ENCODE results near the gene SAA2. TPM values are rescaled to one million over a fixed set of nuclear protein-coding genes. Genes with fewer than 3 reads are reported as not detected.
A peak's percentile ranks its signal among the peaks of the same experiment; 100 is the strongest.

The SAA2 gene
- total and polyA plus RNA-seq, 10 of the 15 experiments (the other 5 are each of a cell fraction or from before 2014, with no cell fraction given) = 0.18 to 4.1 (median 0.28) TPM; not detected in 2

DNA sequence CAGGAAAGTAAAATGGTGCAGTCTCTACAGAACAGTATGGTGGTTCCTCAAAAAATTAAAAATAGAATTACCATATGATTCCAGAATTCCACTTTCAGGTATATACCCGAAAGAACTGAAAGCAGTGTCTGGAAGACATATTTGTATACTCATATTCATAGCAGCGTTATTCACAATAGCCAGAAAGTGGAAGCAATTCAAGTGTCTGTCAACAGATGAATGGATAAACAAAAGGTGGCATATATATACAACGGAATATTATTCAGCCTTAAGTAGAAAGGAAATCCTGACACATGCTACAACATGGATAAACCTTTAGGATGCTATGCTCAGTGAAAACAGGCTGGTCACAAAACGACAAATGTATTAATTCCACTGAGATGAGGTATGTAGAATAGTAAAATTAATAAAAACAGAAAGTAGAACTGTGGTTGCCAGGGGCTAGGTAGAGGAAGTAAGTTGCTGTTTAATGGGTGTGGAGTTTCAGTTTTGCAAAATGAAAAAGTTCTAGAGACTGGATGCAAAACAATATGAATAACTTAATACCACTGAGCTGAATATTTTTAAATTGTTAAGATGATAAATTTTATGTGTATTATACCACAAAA is 32.1 kb upstream of the SAA2 start (continued):
- TF ChIP-seq, protein P1, sequence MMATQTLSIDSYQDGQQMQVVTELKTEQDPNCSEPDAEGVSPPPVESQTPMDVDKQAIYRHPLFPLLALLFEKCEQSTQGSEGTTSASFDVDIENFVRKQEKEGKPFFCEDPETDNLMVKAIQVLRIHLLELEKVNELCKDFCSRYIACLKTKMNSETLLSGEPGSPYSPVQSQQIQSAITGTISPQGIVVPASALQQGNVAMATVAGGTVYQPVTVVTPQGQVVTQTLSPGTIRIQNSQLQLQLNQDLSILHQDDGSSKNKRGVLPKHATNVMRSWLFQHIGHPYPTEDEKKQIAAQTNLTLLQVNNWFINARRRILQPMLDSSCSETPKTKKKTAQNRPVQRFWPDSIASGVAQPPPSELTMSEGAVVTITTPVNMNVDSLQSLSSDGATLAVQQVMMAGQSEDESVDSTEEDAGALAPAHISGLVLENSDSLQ (IDR thresholded peaks at IDR 0.05) = peak; percentile 85
- TF ChIP-seq, protein P2, sequence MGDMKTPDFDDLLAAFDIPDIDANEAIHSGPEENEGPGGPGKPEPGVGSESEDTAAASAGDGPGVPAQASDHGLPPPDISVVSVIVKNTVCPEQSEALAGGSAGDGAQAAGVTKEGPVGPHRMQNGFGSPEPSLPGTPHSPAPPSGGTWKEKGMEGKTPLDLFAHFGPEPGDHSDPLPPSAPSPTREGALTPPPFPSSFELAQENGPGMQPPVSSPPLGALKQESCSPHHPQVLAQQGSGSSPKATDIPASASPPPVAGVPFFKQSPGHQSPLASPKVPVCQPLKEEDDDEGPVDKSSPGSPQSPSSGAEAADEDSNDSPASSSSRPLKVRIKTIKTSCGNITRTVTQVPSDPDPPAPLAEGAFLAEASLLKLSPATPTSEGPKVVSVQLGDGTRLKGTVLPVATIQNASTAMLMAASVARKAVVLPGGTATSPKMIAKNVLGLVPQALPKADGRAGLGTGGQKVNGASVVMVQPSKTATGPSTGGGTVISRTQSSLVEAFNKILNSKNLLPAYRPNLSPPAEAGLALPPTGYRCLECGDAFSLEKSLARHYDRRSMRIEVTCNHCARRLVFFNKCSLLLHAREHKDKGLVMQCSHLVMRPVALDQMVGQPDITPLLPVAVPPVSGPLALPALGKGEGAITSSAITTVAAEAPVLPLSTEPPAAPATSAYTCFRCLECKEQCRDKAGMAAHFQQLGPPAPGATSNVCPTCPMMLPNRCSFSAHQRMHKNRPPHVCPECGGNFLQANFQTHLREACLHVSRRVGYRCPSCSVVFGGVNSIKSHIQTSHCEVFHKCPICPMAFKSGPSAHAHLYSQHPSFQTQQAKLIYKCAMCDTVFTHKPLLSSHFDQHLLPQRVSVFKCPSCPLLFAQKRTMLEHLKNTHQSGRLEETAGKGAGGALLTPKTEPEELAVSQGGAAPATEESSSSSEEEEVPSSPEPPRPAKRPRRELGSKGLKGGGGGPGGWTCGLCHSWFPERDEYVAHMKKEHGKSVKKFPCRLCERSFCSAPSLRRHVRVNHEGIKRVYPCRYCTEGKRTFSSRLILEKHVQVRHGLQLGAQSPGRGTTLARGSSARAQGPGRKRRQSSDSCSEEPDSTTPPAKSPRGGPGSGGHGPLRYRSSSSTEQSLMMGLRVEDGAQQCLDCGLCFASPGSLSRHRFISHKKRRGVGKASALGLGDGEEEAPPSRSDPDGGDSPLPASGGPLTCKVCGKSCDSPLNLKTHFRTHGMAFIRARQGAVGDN (IDR thresholded peaks at IDR 0.05) = no peak
- TF ChIP-seq STAT1 (conservative IDR thresholded peaks at IDR 0.05) (no peak), BMI1 (IDR thresholded peaks at IDR 0.05; ENCODE audit: borderline replicate concordance) (0 out of 2 replicates have a peak, but pooled peaks have one; percentile 13), SP1 (IDR thresholded peaks at IDR 0.05; ENCODE audit: low read depth, low read length) (no peak), WRNIP1 (IDR thresholded peaks at IDR 0.05; ENCODE audit: borderline replicate concordance, low read depth, low read length) (no peak), FOS (IDR thresholded peaks at IDR 0.05; ENCODE audit: borderline replicate concordance, extremely low read depth, insufficient read length) (no peak), MEF2B (IDR thresholded peaks at IDR 0.05; ENCODE audit: partially characterized antibody, poor library complexity, severe bottlenecking) (no peak), NRF1 (conservative IDR thresholded peaks at IDR 0.05; ENCODE audit: low read depth, low read length) (no peak), BCL11A (IDR thresholded peaks at IDR 0.05; ENCODE audit: low read depth, low read length) (no peak), CHD2 (IDR thresholded peaks at IDR 0.05; ENCODE audit: borderline replicate concordance, low read depth, low read length) (no peak), EZH2 (IDR thresholded peaks at IDR 0.05; ENCODE audit: borderline replicate concordance, control insufficient read depth, low read depth, low read length) (no peak), MEF2A (IDR thresholded peaks at IDR 0.05; ENCODE audit: insufficient read depth, low read depth, low read length) (no peak), NFYB (IDR thresholded peaks at IDR 0.05; ENCODE audit: insufficient read depth, low read depth, low read length) (no peak), STAT3 (IDR thresholded peaks at IDR 0.05; ENCODE audit: low read depth, low read length) (no peak)
- TF ChIP-seq, protein P3, sequence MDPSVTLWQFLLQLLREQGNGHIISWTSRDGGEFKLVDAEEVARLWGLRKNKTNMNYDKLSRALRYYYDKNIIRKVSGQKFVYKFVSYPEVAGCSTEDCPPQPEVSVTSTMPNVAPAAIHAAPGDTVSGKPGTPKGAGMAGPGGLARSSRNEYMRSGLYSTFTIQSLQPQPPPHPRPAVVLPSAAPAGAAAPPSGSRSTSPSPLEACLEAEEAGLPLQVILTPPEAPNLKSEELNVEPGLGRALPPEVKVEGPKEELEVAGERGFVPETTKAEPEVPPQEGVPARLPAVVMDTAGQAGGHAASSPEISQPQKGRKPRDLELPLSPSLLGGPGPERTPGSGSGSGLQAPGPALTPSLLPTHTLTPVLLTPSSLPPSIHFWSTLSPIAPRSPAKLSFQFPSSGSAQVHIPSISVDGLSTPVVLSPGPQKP (IDR thresholded peaks at IDR 0.05; ENCODE audit: low read depth, low read length) = no peak
- TF ChIP-seq, protein P4, sequence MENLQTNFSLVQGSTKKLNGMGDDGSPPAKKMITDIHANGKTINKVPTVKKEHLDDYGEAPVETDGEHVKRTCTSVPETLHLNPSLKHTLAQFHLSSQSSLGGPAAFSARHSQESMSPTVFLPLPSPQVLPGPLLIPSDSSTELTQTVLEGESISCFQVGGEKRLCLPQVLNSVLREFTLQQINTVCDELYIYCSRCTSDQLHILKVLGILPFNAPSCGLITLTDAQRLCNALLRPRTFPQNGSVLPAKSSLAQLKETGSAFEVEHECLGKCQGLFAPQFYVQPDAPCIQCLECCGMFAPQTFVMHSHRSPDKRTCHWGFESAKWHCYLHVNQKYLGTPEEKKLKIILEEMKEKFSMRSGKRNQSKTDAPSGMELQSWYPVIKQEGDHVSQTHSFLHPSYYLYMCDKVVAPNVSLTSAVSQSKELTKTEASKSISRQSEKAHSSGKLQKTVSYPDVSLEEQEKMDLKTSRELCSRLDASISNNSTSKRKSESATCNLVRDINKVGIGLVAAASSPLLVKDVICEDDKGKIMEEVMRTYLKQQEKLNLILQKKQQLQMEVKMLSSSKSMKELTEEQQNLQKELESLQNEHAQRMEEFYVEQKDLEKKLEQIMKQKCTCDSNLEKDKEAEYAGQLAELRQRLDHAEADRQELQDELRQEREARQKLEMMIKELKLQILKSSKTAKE (IDR thresholded peaks at IDR 0.05; ENCODE audit: low read depth, poor library complexity, severe bottlenecking) = peak; percentile 39
- TF ChIP-seq, protein P5, sequence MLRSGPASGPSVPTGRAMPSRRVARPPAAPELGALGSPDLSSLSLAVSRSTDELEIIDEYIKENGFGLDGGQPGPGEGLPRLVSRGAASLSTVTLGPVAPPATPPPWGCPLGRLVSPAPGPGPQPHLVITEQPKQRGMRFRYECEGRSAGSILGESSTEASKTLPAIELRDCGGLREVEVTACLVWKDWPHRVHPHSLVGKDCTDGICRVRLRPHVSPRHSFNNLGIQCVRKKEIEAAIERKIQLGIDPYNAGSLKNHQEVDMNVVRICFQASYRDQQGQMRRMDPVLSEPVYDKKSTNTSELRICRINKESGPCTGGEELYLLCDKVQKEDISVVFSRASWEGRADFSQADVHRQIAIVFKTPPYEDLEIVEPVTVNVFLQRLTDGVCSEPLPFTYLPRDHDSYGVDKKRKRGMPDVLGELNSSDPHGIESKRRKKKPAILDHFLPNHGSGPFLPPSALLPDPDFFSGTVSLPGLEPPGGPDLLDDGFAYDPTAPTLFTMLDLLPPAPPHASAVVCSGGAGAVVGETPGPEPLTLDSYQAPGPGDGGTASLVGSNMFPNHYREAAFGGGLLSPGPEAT (IDR thresholded peaks at IDR 0.05; ENCODE audit: low read depth) = no peak; the same call in 1 of the 2 replicates
- TF ChIP-seq, protein P6, sequence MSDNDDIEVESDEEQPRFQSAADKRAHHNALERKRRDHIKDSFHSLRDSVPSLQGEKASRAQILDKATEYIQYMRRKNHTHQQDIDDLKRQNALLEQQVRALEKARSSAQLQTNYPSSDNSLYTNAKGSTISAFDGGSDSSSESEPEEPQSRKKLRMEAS (IDR thresholded peaks at IDR 0.05; ENCODE audit: low read depth, low read length) = no peak
